GM18907 (cell line): ENCODE results near the gene NEDD4.
"Not testable (repeated sequence)": the region's sequence is repeated elsewhere in the genome, so short reads cannot be mapped to it uniquely, and the experiment has no call there.

ENCODE experiments used
- ATAC-seq: cut with Tn5 transposase; IDR thresholded peaks from one replicate; pipeline ENCODE4 v1.9.1; 2021; ENCODE audit warnings: mild to moderate bottlenecking, moderate library complexity; ENCODE audit not compliant: unreplicated experiment

The NEDD4 gene

DNA sequence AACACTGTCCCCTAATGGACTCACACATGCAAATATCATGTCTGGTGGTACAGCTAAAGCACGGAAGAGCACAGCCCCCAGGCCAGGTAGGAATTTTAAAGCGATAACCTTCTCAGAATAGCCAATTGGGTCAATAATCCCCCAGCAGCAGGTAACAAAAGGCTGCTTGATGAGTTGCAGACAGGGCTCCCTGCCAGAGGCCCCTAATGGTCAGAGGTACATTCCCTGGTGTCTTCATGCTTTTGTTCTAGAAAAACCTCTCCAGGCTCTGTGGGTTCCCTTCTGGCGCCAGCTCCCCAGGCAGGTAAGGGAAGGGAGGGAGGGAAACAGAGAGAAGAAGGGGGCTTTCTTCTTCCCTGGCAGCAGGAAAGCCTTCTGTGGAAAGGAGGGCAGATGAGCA, 207.1 kb downstream of the NEDD4 start:
- ATAC-seq, result no peak

DNA sequence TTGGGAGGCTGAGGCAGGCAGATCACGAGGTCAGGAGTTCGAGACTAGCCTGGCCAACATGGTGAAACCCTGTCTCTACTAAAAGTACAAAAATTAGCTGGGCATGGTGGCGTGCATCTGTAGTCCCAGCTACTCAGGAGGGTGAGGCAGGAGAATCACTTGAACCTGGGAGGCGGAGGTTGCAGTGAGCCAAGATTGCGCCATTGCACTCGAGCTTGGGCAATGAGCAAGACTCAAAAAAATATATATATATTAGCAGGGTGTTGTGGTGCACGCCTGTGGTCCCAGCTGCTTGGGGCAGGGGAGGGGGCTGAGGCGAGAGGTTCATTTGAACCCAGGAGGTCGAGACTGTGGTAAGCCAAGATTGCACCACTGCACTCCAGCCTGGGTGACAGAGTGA, 207.8 kb downstream of the NEDD4 start:
- ATAC-seq, result not testable (repeated sequence)

DNA sequence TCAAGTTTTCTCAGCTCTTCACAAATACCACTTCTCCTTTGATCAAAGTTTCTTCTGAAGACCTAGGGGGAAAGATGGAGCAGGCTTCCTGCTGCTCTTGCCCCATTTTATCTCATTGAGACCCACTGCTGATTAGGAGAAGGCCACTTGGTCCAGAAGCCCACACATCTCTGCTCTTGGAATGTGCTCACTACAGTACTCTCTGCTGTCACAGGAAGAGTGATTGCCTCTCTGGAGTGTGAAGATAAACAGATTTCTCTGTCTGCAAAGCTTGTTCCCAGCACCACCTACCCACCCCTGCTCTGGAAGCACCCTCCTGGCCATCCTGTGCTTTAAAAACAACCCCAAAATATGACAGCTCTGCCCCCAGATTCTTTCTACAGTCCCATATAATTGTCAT, 209.1 kb downstream of the NEDD4 start:
- ATAC-seq, result no peak

DNA sequence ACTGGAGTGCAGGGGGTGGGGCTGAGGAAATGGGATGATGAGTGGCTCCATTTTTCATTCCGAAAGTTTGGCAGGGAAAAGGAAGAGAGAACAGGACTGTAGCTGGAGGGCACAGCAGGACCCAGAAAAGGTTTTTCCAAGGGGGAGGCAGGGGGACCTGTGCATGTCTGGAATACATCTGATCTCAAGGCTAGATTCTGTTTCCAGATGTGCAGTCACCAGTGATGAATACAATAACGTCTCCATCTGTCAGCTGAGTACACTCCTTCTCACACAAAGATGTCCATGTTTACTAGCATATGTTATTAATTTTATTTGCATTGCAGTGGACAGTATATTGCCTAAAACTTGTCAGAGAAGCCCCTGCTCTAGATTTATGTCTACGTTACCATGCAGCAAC, 210.5 kb downstream of the NEDD4 start:
- no peak for ATAC-seq

DNA sequence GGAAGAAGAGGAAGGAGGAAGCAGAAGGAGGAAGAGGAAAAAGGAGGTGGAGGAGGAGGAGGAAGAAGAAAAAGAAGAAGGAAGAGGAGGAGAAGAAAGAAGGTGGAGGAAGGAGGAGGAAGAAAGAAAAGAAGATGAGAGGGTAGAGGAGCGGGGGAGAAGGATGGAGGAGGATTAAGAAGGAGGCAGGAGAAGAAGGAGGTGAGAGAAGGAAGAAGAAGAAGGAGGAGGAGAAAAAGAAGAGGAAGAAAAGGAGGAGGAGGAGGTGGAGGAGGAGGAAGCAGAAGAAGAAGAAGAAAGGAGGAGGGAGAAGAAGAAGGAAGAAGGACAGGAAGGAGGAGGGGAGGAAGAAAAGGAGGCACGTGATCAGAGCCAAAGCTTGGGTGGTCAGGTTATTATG, 213.1 kb downstream of the NEDD4 start:
- no peak for ATAC-seq

DNA sequence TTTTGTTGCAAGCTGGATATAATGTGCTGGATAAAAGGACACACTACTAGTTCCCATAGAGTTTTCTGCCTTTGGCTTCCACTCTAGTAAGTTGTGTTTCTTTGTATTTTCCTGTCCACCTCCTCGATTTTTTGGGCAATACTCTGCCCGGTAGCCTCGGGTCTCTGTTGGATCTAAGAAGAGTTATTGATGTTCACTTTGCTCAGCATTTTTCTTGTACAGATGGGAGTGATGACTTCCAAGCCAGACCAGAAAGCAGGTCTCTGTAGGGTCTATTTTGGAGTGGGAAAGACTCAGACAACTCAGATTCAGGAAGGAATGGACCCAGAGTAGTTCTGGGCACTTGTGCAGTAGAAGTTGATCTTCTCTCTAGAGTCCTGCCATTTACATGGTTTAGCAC, 214.5 kb downstream of the NEDD4 start:
- no peak for ATAC-seq
